GM10248 (cell line): ENCODE measurements around the gene CLK4.

Experiments used
- CTCF ChIA-PET: fragments of 300-600 bp; sonication (Branson Sonifier 250); formaldehyde crosslinking; extraction: SDS; loops from one replicate; lab custom pipeline; 2021; ENCODE audit warnings: antibody characterized with exemption; lab: Yijun Ruan, JAX
- POLR2A ChIA-PET: fragments of 350-650 bp; sonication (Branson Sonifier 250); formaldehyde crosslinking; extraction: SDS; loops from one replicate; lab custom pipeline; 2020; ENCODE audit warnings: antibody characterized with exemption; lab: Yijun Ruan, JAX
- DNase-seq: peaks from one replicate; pipeline ENCODE4 v3.0.0; 2012; ENCODE audit errors: extremely low spot score
- TF ChIP-seq, protein P1 (sequence below): IDR thresholded peaks from 2 replicates; pipeline ENCODE4 v1.5.1; 2012; ENCODE audit warnings: mild to moderate bottlenecking, low read depth; ENCODE audit errors: extremely low read depth, missing control alignments, control extremely low read depth

CLK4 gene

DNA sequence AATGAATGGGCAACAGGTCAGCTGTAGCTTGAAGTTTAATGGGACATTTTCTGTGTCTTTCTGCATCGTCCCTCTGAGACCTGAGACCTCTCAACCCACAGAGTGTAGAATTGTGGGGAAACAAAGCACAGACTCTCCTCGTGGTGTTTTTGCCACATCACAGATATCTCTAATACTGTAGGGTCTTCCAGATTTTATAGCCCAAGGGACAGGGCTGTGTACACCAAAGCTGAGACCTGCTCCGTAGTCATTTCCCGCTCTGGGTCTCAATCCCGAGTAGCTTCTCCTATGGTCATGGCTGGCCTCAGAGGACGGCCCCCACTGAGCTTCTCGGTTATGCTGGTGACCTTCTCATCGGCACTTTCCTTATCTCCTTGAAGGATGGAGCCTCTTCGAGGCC lies 14.9 kb upstream of the CLK4 start:
- POLR2A ChIA-PET: no interaction called here
- no peak for DNase-seq
- TF ChIP-seq, protein P1, sequence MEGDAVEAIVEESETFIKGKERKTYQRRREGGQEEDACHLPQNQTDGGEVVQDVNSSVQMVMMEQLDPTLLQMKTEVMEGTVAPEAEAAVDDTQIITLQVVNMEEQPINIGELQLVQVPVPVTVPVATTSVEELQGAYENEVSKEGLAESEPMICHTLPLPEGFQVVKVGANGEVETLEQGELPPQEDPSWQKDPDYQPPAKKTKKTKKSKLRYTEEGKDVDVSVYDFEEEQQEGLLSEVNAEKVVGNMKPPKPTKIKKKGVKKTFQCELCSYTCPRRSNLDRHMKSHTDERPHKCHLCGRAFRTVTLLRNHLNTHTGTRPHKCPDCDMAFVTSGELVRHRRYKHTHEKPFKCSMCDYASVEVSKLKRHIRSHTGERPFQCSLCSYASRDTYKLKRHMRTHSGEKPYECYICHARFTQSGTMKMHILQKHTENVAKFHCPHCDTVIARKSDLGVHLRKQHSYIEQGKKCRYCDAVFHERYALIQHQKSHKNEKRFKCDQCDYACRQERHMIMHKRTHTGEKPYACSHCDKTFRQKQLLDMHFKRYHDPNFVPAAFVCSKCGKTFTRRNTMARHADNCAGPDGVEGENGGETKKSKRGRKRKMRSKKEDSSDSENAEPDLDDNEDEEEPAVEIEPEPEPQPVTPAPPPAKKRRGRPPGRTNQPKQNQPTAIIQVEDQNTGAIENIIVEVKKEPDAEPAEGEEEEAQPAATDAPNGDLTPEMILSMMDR: no peak
- CTCF ChIA-PET: interaction anchor here (1.3 to 1.5 kb wide), 2 partner anchors 12 to 89 kb away, joined by 4 read pairs; partner anchors contain the start of gene ZNF354A

DNA sequence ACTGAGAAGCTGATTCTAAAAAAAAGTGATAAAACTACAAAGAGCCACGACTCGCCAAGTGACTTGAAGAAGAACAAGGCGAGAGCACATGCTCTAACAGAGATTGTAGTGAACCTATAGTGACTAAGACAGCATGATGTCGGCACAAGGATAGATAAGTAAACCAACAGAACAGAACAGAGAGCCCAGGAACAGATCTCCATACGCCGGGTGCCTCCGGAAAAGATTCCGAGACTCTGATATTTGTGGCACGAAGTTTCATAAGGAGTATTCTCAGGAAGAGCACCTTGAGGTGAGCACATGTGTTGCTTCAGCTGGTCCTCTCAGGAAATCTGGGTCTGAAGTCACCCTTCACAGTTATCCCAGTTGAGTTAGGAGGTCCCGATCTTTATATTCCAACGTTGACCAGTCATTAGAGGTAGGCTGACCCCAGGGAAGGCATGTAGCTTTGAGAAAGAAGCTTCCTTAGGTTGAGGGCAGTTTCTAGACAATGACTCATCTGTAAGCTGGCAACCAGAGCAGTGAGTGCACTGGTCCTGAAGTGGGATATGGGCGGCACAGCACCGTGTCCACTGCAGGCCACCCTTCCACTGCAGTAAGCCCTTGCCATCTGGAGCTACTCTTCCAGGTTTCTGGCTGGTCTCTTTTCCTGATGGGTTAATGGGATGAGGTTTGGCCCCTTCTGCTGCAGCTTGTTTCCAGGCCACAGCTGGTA lies 13.6 kb upstream of the CLK4 start:
- ChIA-PET CTCF (interaction anchor here (0.7 to 1.6 kb wide), 3 partner anchors 11 to 90 kb away, joined by 3 to 4 read pairs (median 4); partner anchors contain the start of gene ZNF354A), POLR2A (no interaction called here)
- TF ChIP-seq, protein P1: no peak
- DNase-seq: no peak

- TF ChIP-seq, protein P1: no peak
- CTCF ChIA-PET: interaction anchor here (1.1 to 2.1 kb wide), 5 partner anchors 9 to 30 kb away, joined by 3 to 6 read pairs (median 3); no protein-coding TSS in a partner anchor
- no peak for DNase-seq
- POLR2A ChIA-PET: no interaction called here
These were observed 10.7 kb upstream of the CLK4 start for GRCh38 chr5:178637356-178638074.

DNA sequence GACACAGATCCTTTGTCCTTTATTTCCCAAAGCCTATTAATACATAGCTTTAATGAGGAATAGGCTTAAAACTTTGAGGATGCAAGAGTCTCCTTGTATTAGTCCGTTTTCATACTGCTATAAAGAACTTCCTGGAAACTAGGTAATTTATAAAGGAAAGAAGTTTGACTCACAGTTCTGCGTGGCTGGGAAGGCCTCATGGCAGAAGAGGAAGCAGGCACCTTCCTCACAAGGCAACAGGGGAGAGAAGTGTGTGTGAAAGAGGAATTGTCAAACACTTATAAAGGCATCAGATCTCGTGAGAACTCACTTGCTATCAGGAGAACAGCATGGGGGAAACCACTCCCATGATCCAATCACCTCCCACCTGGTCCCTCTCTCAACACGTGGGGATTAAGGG lies 5.4 kb upstream of the CLK4 start:
- POLR2A ChIA-PET: no interaction called here
- DNase-seq: no peak
- TF ChIP-seq, protein P1: no peak
- CTCF ChIA-PET: no interaction called here

DNA sequence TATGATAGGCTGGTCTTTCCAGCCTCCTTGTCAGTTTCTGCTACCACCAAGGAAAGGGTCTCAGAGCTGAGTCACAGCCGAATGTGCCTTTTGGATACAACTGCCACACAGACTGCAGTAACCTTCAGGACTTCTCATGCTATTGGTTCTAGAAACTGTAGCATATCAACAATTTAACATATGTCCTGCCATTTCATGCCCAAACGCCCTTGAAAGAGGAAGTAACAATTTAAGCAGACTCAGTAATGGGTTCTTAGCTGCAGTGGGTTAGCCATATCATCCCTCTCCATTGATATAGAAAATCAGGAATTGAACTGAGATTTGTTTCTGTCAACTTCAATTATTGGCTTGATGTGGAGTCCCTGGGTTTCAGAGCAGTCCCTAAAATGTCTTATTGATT lies 4.1 kb upstream of the CLK4 start:
- ChIA-PET POLR2A (no interaction called here), CTCF (interaction anchor here (1.3 to 1.5 kb wide), 2 partner anchors 14 to 19 kb away, joined by 3 read pairs; no protein-coding TSS in a partner anchor)
- DNase-seq: no peak
- TF ChIP-seq, protein P1: no peak

GRCh38 chr5:178630475-178630930 lies 3.7 kb upstream of the CLK4 start:
- POLR2A ChIA-PET: interaction anchor here (0.6 kb wide), 2 partner anchors 920 to 1224 kb away, joined by 3 to 5 read pairs; partner anchors contain the start of gene RUFY1
- DNase-seq: no peak
- TF ChIP-seq, protein P1: no peak
- CTCF ChIA-PET: interaction anchor here (1.2 to 1.5 kb wide), 3 partner anchors 12 to 19 kb away, joined by 3 to 4 read pairs (median 3); no protein-coding TSS in a partner anchor
